HEK293 (cell line): ENCODE measurements around the gene ZNF319.

ENCODE experiments used
- CTCF ChIA-PET: fragments of 350-600 bp; formaldehyde crosslinking; extraction: SDS; loops from one replicate; lab custom pipeline; 2021; ENCODE audit warnings: antibody characterized with exemption; lab: Yijun Ruan, JAX
- POLR2A ChIA-PET: fragments of 300-600 bp; formaldehyde crosslinking; extraction: SDS; loops from one replicate; lab custom pipeline; 2020; ENCODE audit warnings: antibody characterized with exemption, inconsistent platforms; lab: Yijun Ruan, JAX
- H3K27ac ChIP-seq: fragments of 200-500 bp; sonication (Bioruptor generic); 2 replicates; pipeline ENCODE4 v1.5.1; 2014; ENCODE audit warnings: low read depth, low read length, control low read depth, inconsistent platforms; ENCODE audit errors: extremely low read depth
- H3K36me3 ChIP-seq, 2 experiments: fragments of 200-500 bp in 1 of 2; sonication (Bioruptor generic) in 1 of 2; 1 replicate in 1 of 2; 2 replicates in 1 of 2; pipeline ENCODE4 v1.5.1; 2014 to 2017; ENCODE audit warnings: inconsistent platforms in 2 of 2, low read length in 2 of 2; ENCODE audit not compliant: control insufficient read depth in 2 of 2, insufficient read depth in 1 of 2
- H3K4me1 ChIP-seq: fragments of 200-500 bp; sonication (Bioruptor generic); 2 replicates; pipeline ENCODE4 v1.5.1; 2014; ENCODE audit warnings: mild to moderate bottlenecking, low read length, inconsistent platforms; ENCODE audit not compliant: control insufficient read depth, insufficient read depth
- H3K4me3 ChIP-seq: 2 replicates; pipeline ENCODE4 v1.5.1; 2011; ENCODE audit warnings: low read depth, mild to moderate bottlenecking, control low read depth, low read length, moderate library complexity
- H3K9me3 ChIP-seq: fragments of 200-500 bp; sonication (Bioruptor generic); 2 replicates; pipeline ENCODE4 v1.5.1; 2014; ENCODE audit warnings: low read depth, low read length, inconsistent platforms; ENCODE audit not compliant: control insufficient read depth, insufficient read depth
- BCL11A ChIP-seq: fragments of 450-650 bp; formaldehyde crosslinking; IDR thresholded peaks from 2 replicates; pipeline ENCODE4 v1.5.1; 2016; ENCODE audit warnings: low read depth, missing biosample characterization, missing genetic modification characterization
- CTCF ChIP-seq: fragments of 450-650 bp; formaldehyde crosslinking; IDR thresholded peaks from 2 replicates; pipeline ENCODE4 v1.5.1; 2016; ENCODE audit warnings: missing biosample characterization, missing genetic modification characterization
- EGR2 ChIP-seq: fragments of 450-650 bp; formaldehyde crosslinking; IDR thresholded peaks from 2 replicates; pipeline ENCODE4 v1.5.1; 2016; ENCODE audit warnings: low read depth, missing biosample characterization, missing genetic modification characterization
- IKZF3 ChIP-seq: fragments of 450-650 bp; IDR thresholded peaks from 2 replicates; pipeline ENCODE4 v1.5.0; 2018; ENCODE audit warnings: missing biosample characterization, mild to moderate bottlenecking, missing genetic modification characterization, moderate library complexity
- PRDM10 ChIP-seq: fragments of 450-650 bp; formaldehyde crosslinking; IDR thresholded peaks from 2 replicates; pipeline ENCODE4 v1.5.1; 2016; ENCODE audit warnings: missing biosample characterization, missing genetic modification characterization
- SCRT1 ChIP-seq: fragments of 450-650 bp; formaldehyde crosslinking; IDR thresholded peaks from 2 replicates; pipeline ENCODE4 v1.5.1; 2016; ENCODE audit warnings: missing biosample characterization, missing genetic modification characterization, borderline replicate concordance
- SCRT2 ChIP-seq: fragments of 450-650 bp; formaldehyde crosslinking; IDR thresholded peaks from 2 replicates; pipeline ENCODE4 v1.5.1; 2016; ENCODE audit warnings: missing biosample characterization, missing genetic modification characterization
- ZBTB1 ChIP-seq: fragments of 450-650 bp; formaldehyde crosslinking; IDR thresholded peaks from 2 replicates; pipeline ENCODE4 v1.5.1; 2016; ENCODE audit warnings: missing biosample characterization, missing genetic modification characterization
- ZBTB10 ChIP-seq: fragments of 450-650 bp; formaldehyde crosslinking; IDR thresholded peaks from 2 replicates; pipeline ENCODE4 v1.5.1; 2016; ENCODE audit warnings: missing biosample characterization, missing genetic modification characterization
- ZBTB26 ChIP-seq: fragments of 450-650 bp; formaldehyde crosslinking; optimal IDR thresholded peaks from 2 replicates; pipeline ENCODE3; 2016; ENCODE audit warnings: missing biosample characterization, mild to moderate bottlenecking, missing genetic modification characterization
- ZNF157 ChIP-seq: fragments of 450-650 bp; formaldehyde crosslinking; IDR thresholded peaks from 2 replicates; pipeline ENCODE4 v1.5.1; 2016; ENCODE audit warnings: missing biosample characterization, missing genetic modification characterization
- ZNF18 ChIP-seq: fragments of 450-650 bp; formaldehyde crosslinking; IDR thresholded peaks from 2 replicates; pipeline ENCODE4 v1.5.1; 2016; ENCODE audit warnings: missing biosample characterization, missing genetic modification characterization
- ZNF248 ChIP-seq: fragments of 450-650 bp; formaldehyde crosslinking; IDR thresholded peaks from 2 replicates; pipeline ENCODE4 v1.5.1; 2017; ENCODE audit warnings: missing biosample characterization, missing genetic modification characterization
- ZNF354C ChIP-seq: fragments of 450-650 bp; formaldehyde crosslinking; IDR thresholded peaks from 2 replicates; pipeline ENCODE4 v1.5.1; 2016; ENCODE audit warnings: missing biosample characterization, missing genetic modification characterization, low read depth, borderline replicate concordance
- ZNF549 ChIP-seq: fragments of 450-650 bp; IDR thresholded peaks from 2 replicates; pipeline ENCODE4 v1.5.1; 2018; ENCODE audit warnings: missing biosample characterization, missing genetic modification characterization, mild to moderate bottlenecking, inconsistent platforms, moderate library complexity
- ZNF610 ChIP-seq: fragments of 450-650 bp; formaldehyde crosslinking; IDR thresholded peaks from 2 replicates; pipeline ENCODE4 v1.5.1; 2016; ENCODE audit warnings: missing biosample characterization, missing genetic modification characterization, borderline replicate concordance
- ZNF623 ChIP-seq: fragments of 450-650 bp; formaldehyde crosslinking; IDR thresholded peaks from 2 replicates; pipeline ENCODE4 v1.5.1; 2016; ENCODE audit warnings: missing biosample characterization, missing genetic modification characterization
- ZNF830 ChIP-seq: fragments of 450-650 bp; IDR thresholded peaks from 2 replicates; pipeline ENCODE4 v1.5.0; 2018; ENCODE audit warnings: missing biosample characterization, missing genetic modification characterization, low read depth, mild to moderate bottlenecking, moderate library complexity
- ZSCAN16 ChIP-seq: fragments of 450-650 bp; formaldehyde crosslinking; IDR thresholded peaks from 2 replicates; pipeline ENCODE4 v1.5.1; 2016; ENCODE audit warnings: missing biosample characterization, missing genetic modification characterization

The ZNF319 gene

GRCh38 chr16:57991551-57992059 lies 8.9 kb downstream of the ZNF319 start (continued):
- no peak for TF ChIP-seq ZBTB10 (tag by site-specific recombination)

GRCh38 chr16:57988929-57989328 lies 11.5 kb downstream of the ZNF319 start:
- Histone ChIP-seq H3K27ac (no peak overlapping the region), H3K4me3 (no peak overlapping the region), H3K9me3 (no peaks in the 10 kb centered on the region), H3K36me3 (peaks cover 0 to under 1% of the 10 kb centered on the region in 2 experiments; a peak in 1 of 3 replicates), H3K4me1 (no peaks in the 10 kb centered on the region; the same call in 1 of the 2 replicates)
- POLR2A ChIA-PET = no interaction called here
- CTCF ChIA-PET = interaction anchor here (0.9 to 1.0 kb wide), 2 partner anchors 10 to 266 kb away, joined by 3 to 4 read pairs; no protein-coding TSS in a partner anchor
- TF ChIP-seq ZNF157 = no peak
- no peak for TF ChIP-seq CTCF (tag by site-specific recombination)
- no peak for TF ChIP-seq ZNF248 (tag by site-specific recombination)
- no peak for TF ChIP-seq ZNF354C (tag by site-specific recombination)
- no peak for TF ChIP-seq ZBTB1 (tag by site-specific recombination)
- no peak for TF ChIP-seq BCL11A (tag by site-specific recombination)
- no peak for TF ChIP-seq EGR2 (tag by site-specific recombination)
- no peak for TF ChIP-seq ZNF18 (tag by site-specific recombination)
- no peak for TF ChIP-seq ZBTB26 (tag by site-specific recombination)
- TF ChIP-seq SCRT2 (tag by site-specific recombination) = no peak
- no peak for TF ChIP-seq PRDM10 (tag by site-specific recombination)
- TF ChIP-seq ZNF610 = no peak
- TF ChIP-seq ZNF549 (tag by site-specific recombination) = no peak
- no peak for TF ChIP-seq ZNF623 (tag by site-specific recombination)
- no peak for TF ChIP-seq IKZF3
- no peak for TF ChIP-seq SCRT1
- TF ChIP-seq ZNF830 (tag by site-specific recombination) = no peak
- no peak for TF ChIP-seq ZSCAN16 (tag by site-specific recombination)
